SU-DHL-6 (cell line): Measurements from ENCODE around the gene RNASE13.
A peak's percentile ranks its signal among the peaks of the same experiment; 100 is the strongest.

Source experiments
- H2AFZ ChIP-seq: fragments of 200-600 bp; sonication (generic); 2 replicates; pipeline ENCODE4 v1.6.1; 2014; ENCODE audit warnings: low read depth, mild to moderate bottlenecking, moderate library complexity, mixed read lengths, antibody characterized with exemption, low read length; ENCODE audit not compliant: severe bottlenecking
- H3F3A ChIP-seq: fragments of 200-600 bp; shearing (Covaris generic); 2 replicates; pipeline ENCODE4 v1.6.0; 2016; ENCODE audit warnings: antibody characterized with exemption, mild to moderate bottlenecking; ENCODE audit not compliant: insufficient read depth
- H3K27ac ChIP-seq: fragments of 200-600 bp; sonication (generic); 2 replicates; pipeline ENCODE4 v1.5.1; 2016; ENCODE audit warnings: low read depth, mild to moderate bottlenecking, low read length, moderate library complexity, mixed read lengths
- H3K27me3 ChIP-seq: fragments of 200-600 bp; sonication (generic), shearing (Covaris generic); 2 replicates; pipeline ENCODE4 v1.6.0; 2014; ENCODE audit warnings: mild to moderate bottlenecking, low read length
- H3K36me3 ChIP-seq: fragments of 200-600 bp; sonication (generic); 2 replicates; pipeline ENCODE4 v1.6.1; 2014; ENCODE audit warnings: mild to moderate bottlenecking, low read length, mixed read lengths
- H3K4me2 ChIP-seq: fragments of 300-600, 200-600 bp; shearing (Covaris generic), sonication (generic); 2 replicates; pipeline ENCODE4 v1.6.0; 2014; ENCODE audit warnings: low read length, low read depth, mild to moderate bottlenecking; ENCODE audit not compliant: poor library complexity, severe bottlenecking
- H3K4me3 ChIP-seq: fragments of 200-600 bp; sonication (generic); 2 replicates; pipeline ENCODE4 v1.5.1; 2014; ENCODE audit warnings: antibody characterized with exemption, low read length, mild to moderate bottlenecking, mixed read lengths; ENCODE audit not compliant: insufficient read depth, poor library complexity, severe bottlenecking
- H3K79me2 ChIP-seq: fragments of 200-600 bp; sonication (generic); 2 replicates; pipeline ENCODE4 v1.6.1; 2014; ENCODE audit warnings: mild to moderate bottlenecking, low read length, moderate library complexity; ENCODE audit not compliant: insufficient read depth
- H3K9ac ChIP-seq: fragments of 200-600 bp; sonication (generic); 2 replicates; pipeline ENCODE4 v1.7.0; 2014; ENCODE audit warnings: mild to moderate bottlenecking, low read length
- H3K9me2 ChIP-seq: fragments of 200-600 bp; sonication (generic); replicated peaks from 2 replicates; pipeline ENCODE4 v1.6.1; 2014; ENCODE audit warnings: low read length; ENCODE audit not compliant: insufficient read depth
- H3K9me3 ChIP-seq: fragments of 200-600 bp; sonication (generic); 2 replicates; pipeline ENCODE4 v1.6.1; 2014; ENCODE audit warnings: low read length, mixed read lengths; ENCODE audit not compliant: insufficient read depth
- H4K20me1 ChIP-seq: fragments of 200-600 bp; sonication (generic); 2 replicates; pipeline ENCODE4 v1.6.1; 2014; ENCODE audit warnings: low read depth, mild to moderate bottlenecking, antibody characterized with exemption, low read length, moderate library complexity, mixed read lengths
- CTCF ChIP-seq: fragments of 200-600 bp; sonication (generic); IDR thresholded peaks from one replicate; pipeline ENCODE4 v1.5.1; 2017; ENCODE audit warnings: antibody characterized with exemption, mild to moderate bottlenecking, low read length, moderate library complexity; ENCODE audit not compliant: insufficient read depth, poor library complexity, severe bottlenecking
- EZH2phosphoT487 ChIP-seq: fragments of 200-600 bp; sonication (generic), shearing (Covaris generic); conservative IDR thresholded peaks from 2 replicates; pipeline ENCODE4 v1.6.1; 2018; ENCODE audit warnings: mild to moderate bottlenecking, antibody characterized with exemption, low read length, moderate library complexity, mixed read lengths

Gene RNASE13

GRCh38 chr14:21070610-21071224, 36.1 kb upstream of the RNASE13 start:
- Histone ChIP-seq H4K20me1 (no peaks in the 10 kb centered on the region), H3K27ac (no peak overlapping the region), H2AFZ (no peak overlapping the region), H3F3A (no peaks in the 10 kb centered on the region), H3K36me3 (no peaks in the 10 kb centered on the region), H3K4me2 (peak overlapping the region; percentile 61), H3K9ac (peak overlapping the region; percentile 33; the same call in 1 of the 2 replicates), H3K9me2 (no peaks in the 10 kb centered on the region), H3K4me3 (peak overlapping the region; percentile 39), H3K9me3 (no peaks in the 10 kb centered on the region), H3K79me2 (no peaks in the 10 kb centered on the region), H3K27me3 (no peaks in the 10 kb centered on the region)
- TF ChIP-seq EZH2phosphoT487 (0 out of 2 replicates have a peak, but pooled peaks have one; percentile 60), CTCF (no peak)

- H2AFZ ChIP-seq, result no peak within 1 kb of the TSS
- no peaks in the 10 kb centered on the region for H3K9me2 ChIP-seq
- TF ChIP-seq EZH2phosphoT487 (no peak), CTCF (no peak)
- no peaks in the 10 kb centered on the region for H3K36me3 ChIP-seq
- H3K9me3 ChIP-seq, result no peaks in the 10 kb centered on the region
- peak within 1 kb of the TSS; percentile 61 for H3K4me2 ChIP-seq
- H4K20me1 ChIP-seq, result no peaks in the 10 kb centered on the region
- no peaks in the 10 kb centered on the region for H3K79me2 ChIP-seq
- peak within 1 kb of the TSS; percentile 33; the same call in 1 of the 2 replicates for H3K9ac ChIP-seq
- H3F3A ChIP-seq, result no peaks in the 10 kb centered on the region
- H3K27ac ChIP-seq, result no peak within 1 kb of the TSS
- peak within 1 kb of the TSS; percentile 39 for H3K4me3 ChIP-seq
- H3K27me3 ChIP-seq, result no peaks in the 10 kb centered on the region
These were observed 35.5 kb upstream of the RNASE13 start, which contains the start of gene ARHGEF40 for GRCh38 chr14:21070083-21070609. ARHGEF40 (plus strand) TSS chr14:21070304; CDS start chr14:21070397, 93 bp downstream.

- no peaks in the 10 kb centered on the region for H3K9me3 ChIP-seq
- H3K27ac ChIP-seq, result no peak overlapping the region
- no peak overlapping the region for H3K4me2 ChIP-seq
- H3K4me3 ChIP-seq, result no peak overlapping the region
- H3K79me2 ChIP-seq, result no peaks in the 10 kb centered on the region
- no peak overlapping the region for H2AFZ ChIP-seq
- no peaks in the 10 kb centered on the region for H3F3A ChIP-seq
- H3K9me2 ChIP-seq, result no peaks in the 10 kb centered on the region
- no peaks in the 10 kb centered on the region for H3K36me3 ChIP-seq
- TF ChIP-seq EZH2phosphoT487 (no peak), CTCF (no peak)
- H3K27me3 ChIP-seq, result no peaks in the 10 kb centered on the region
- H3K9ac ChIP-seq, result no peak overlapping the region
- H4K20me1 ChIP-seq, result no peaks in the 10 kb centered on the region
These were observed 34.9 kb upstream of the RNASE13 start for GRCh38 chr14:21069388-21070082.
